GM12892 (cell line): ENCODE results near the gene NF2.

Source experiments
- DNase-seq: peaks from one replicate; pipeline ENCODE4 v3.0.0; 2011; ENCODE audit not compliant: insufficient read length
- FAIRE-seq: peaks from 2 replicates; lab custom pipeline; 2011; peaks lifted over from hg19 to GRCh38; lab: Jason Lieb, UNC
- POLR2A ChIP-seq: IDR thresholded peaks from 2 replicates; pipeline ENCODE4 v1.6.1; 2011; ENCODE audit warnings: low read depth, low read length, control low read depth
- POLR2AphosphoS5 ChIP-seq: IDR thresholded peaks from 2 replicates; pipeline ENCODE4 v1.6.1; 2011; ENCODE audit warnings: low read depth, low read length, control low read depth
- TAF1 ChIP-seq: IDR thresholded peaks from 2 replicates; pipeline ENCODE4 v1.6.1; 2011; ENCODE audit warnings: low read depth, mild to moderate bottlenecking, control low read depth, low read length, borderline replicate concordance

NF2 gene

GRCh38 chr22:29636751-29637150 lies 33.3 kb downstream of the NF2 start:
- TF ChIP-seq TAF1 (no peak), POLR2A (no peak), POLR2AphosphoS5 (no peak)
- DNase-seq (no peak), FAIRE-seq (no peak)

GRCh38 chr22:29637181-29637580 lies 33.7 kb downstream of the NF2 start:
- no peak for FAIRE-seq
- no peak for TF ChIP-seq POLR2AphosphoS5
- no peak for TF ChIP-seq TAF1
- no peak for TF ChIP-seq POLR2A
- no peak for DNase-seq

- FAIRE-seq (no peak), DNase-seq (no peak)
- no peak for TF ChIP-seq TAF1
- TF ChIP-seq POLR2A: no peak
- TF ChIP-seq POLR2AphosphoS5: no peak
These were observed 35.2 kb downstream of the NF2 start for GRCh38 chr22:29638678-29639077.

- DNase-seq (no peak), FAIRE-seq (no peak)
- TF ChIP-seq POLR2AphosphoS5 (no peak), TAF1 (no peak), POLR2A (no peak)
These were observed 35.7 kb downstream of the NF2 start for GRCh38 chr22:29639096-29639495.

GRCh38 chr22:29641042-29641699 lies 37.7 kb downstream of the NF2 start:
- DNase-seq: no peak
- no peak for FAIRE-seq
- TF ChIP-seq TAF1 (no peak), POLR2AphosphoS5 (no peak), POLR2A (no peak)

GRCh38 chr22:29641700-29642330 lies 38.4 kb downstream of the NF2 start:
- TF ChIP-seq TAF1 (no peak), POLR2A (no peak), POLR2AphosphoS5 (no peak)
- FAIRE-seq (no peak), DNase-seq (no peak)

DNA sequence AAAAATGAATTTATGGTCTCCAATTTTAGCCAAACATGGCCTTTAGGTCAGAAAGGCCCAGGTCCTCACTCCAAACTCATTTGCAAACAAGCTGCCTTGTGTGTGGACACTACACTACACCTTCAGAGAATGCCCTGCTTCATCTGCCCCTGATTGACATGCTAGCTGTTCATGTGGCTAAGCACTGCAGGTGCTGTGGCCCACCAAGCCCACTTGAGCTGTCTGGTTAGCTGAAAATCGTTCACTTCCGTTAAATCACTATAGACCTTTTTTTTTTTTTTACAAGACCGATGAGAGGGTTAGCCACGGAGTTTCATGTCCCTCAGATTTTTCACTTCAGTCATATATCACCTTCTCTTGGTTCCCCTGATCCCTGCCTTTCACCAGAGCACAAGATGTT lies 39.3 kb downstream of the NF2 start:
- TF ChIP-seq POLR2A: no peak
- TF ChIP-seq POLR2AphosphoS5: no peak
- no peak for TF ChIP-seq TAF1
- FAIRE-seq: peak; percentile 40

DNA sequence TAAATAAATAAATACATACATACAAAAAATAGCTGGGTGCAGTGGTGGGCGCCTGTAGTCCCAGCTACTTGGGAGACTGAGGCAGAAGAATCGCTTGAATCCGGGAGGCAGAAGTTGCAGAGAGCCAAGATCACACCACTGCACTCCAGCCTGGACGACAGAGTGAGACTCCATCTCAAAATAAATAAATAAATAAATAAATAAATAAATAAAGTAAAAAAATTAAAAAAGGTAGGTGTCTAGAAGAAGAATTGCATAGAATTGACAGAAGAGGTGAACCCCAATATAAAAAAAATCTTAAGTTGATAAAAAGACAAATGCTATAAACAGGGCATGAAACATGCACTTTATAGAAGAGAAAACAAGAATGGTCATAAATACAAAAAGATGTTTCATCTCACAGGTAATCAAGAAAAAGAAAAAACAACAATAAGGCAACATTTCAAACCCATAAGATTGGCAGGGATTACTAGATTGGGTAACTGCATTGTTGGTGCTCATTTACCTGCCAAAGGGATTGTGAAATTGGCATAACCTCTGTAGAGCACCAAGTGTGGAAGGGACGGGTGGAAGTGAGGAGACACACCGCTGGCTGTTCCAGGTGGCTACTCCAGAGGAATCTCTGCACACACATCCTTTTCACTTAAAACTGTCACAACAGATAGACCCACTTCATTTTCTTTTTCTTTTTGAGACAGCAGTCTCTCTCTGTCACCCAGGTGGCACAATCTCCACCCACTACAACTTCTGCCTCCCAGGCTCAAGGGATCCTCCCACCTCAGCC lies 44.7 kb downstream of the NF2 start:
- FAIRE-seq (no peak), DNase-seq (no peak)
- TF ChIP-seq POLR2AphosphoS5 (no peak), TAF1 (no peak), POLR2A (no peak)

More for the DNA sequence above, 39.3 kb downstream of the NF2 start:
- no peak for DNase-seq

DNA sequence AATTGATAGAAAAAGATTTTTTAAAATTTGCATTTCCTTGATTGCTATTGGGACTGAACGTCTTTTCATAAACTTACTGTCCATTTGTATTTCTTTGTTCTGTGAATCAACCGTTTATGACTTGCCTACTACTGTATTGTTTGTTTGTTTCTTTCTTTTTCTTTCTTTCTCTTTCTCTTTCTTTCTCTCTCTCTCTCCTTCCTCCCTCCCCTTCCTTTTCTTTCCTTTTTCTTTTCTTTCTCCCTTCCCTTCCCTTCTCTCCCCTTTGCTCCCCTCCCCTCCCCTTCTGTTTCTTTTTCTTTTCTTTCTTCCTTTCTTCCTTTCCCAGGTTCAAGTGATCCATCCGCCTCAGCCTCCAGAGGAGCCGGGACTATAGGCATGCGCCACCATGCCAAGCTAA lies 46.9 kb downstream of the NF2 start:
- DNase-seq (no peak), FAIRE-seq (no peak)
- no peak for TF ChIP-seq POLR2AphosphoS5
- no peak for TF ChIP-seq TAF1
- no peak for TF ChIP-seq POLR2A

- no peak for DNase-seq
- no peak for FAIRE-seq
- TF ChIP-seq POLR2AphosphoS5: no peak
- no peak for TF ChIP-seq POLR2A
- TF ChIP-seq TAF1: no peak
These were observed 48.2 kb downstream of the NF2 start for GRCh38 chr22:29651652-29652051.

- no peak for DNase-seq
- no peak for TF ChIP-seq POLR2AphosphoS5
- TF ChIP-seq TAF1: no peak
- no peak for TF ChIP-seq POLR2A
- no peak for FAIRE-seq
These were observed 51.0 kb downstream of the NF2 start for GRCh38 chr22:29654420-29654819.

DNA sequence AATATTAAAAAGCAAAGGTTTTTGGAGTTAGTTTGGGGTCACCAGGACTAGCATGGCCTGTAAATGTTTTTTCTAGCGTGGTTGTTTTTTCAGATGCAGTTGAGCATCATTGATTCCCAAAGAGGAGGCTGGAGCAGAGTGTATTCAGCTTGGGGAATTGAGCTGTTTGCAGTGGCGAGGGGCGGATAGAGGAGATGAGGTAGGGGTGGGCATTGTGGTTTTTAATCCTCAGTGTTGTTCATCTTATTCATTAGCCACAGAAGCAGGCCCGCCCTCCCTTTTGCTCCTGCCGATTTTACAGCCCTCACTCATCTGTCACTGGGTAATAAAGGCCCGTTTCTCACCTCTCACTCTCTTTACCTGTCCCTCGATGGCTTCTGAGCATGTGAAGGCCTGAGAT lies 51.4 kb downstream of the NF2 start:
- no peak for FAIRE-seq

GRCh38 chr22:29658176-29658575 lies 54.7 kb downstream of the NF2 start:
- FAIRE-seq: no peak
- no peak for DNase-seq
- TF ChIP-seq TAF1 (no peak), POLR2A (no peak), POLR2AphosphoS5 (no peak)

More for the DNA sequence above, 51.4 kb downstream of the NF2 start:
- no peak for DNase-seq
- no peak for TF ChIP-seq POLR2AphosphoS5
- TF ChIP-seq POLR2A: no peak
- no peak for TF ChIP-seq TAF1
